Fibroblast of pulmonary artery (primary cell): ENCODE measurements around the gene PATL1.

ENCODE experiments used
- DNase-seq: peaks from one replicate; pipeline ENCODE4 v3.0.0-alpha.2; 2010; ENCODE audit warnings: low read depth
- H3K4me3 ChIP-seq: replicated peaks from 2 replicates; pipeline ENCODE4 v1.5.1; 2011; ENCODE audit warnings: low read depth, mild to moderate bottlenecking, control low read depth, low read length, moderate library complexity
- CTCF ChIP-seq: IDR thresholded peaks from 2 replicates; pipeline ENCODE4 v1.5.1; 2011; ENCODE audit warnings: mild to moderate bottlenecking, control low read depth, low read length, inconsistent platforms; ENCODE audit errors: missing control alignments

PATL1 gene

GRCh38 chr11:59658036-59658435 lies 10.8 kb downstream of the PATL1 start:
- TF ChIP-seq CTCF: no peak
- no peak overlapping the region for H3K4me3 ChIP-seq
- peak; percentile 31 for DNase-seq

- TF ChIP-seq CTCF: no peak
- no peak for DNase-seq
Measured at GRCh38 chr11:59654893-59655292, 13.9 kb downstream of the PATL1 start.

GRCh38 chr11:59647245-59647980 lies 21.4 kb downstream of the PATL1 start:
- no peak for TF ChIP-seq CTCF
- no peak overlapping the region for H3K4me3 ChIP-seq
- no peak for DNase-seq

More at GRCh38 chr11:59654893-59655292, 13.9 kb downstream of the PATL1 start:
- H3K4me3 ChIP-seq: no peak overlapping the region

- no peak for DNase-seq
- no peak for TF ChIP-seq CTCF
Measured at GRCh38 chr11:59644528-59644927, 24.3 kb downstream of the PATL1 start.

GRCh38 chr11:59643390-59643789 lies 25.4 kb downstream of the PATL1 start:
- DNase-seq: no peak
- H3K4me3 ChIP-seq: no peak overlapping the region
- no peak for TF ChIP-seq CTCF

More at GRCh38 chr11:59644528-59644927, 24.3 kb downstream of the PATL1 start:
- H3K4me3 ChIP-seq: no peak overlapping the region

GRCh38 chr11:59641156-59641555 lies 27.7 kb downstream of the PATL1 start:
- DNase-seq: no peak
- H3K4me3 ChIP-seq: no peak overlapping the region
- TF ChIP-seq CTCF: no peak

GRCh38 chr11:59630493-59630892 lies 38.3 kb downstream of the PATL1 start:
- no peak overlapping the region for H3K4me3 ChIP-seq
- TF ChIP-seq CTCF: no peak
- no peak for DNase-seq
